GM12801 (cell line): ENCODE data around the gene ZNF446.

Experiments
- TF ChIP-seq, protein P1 (sequence below): IDR thresholded peaks from one replicate; pipeline ENCODE4 v1.5.1; 2011; ENCODE audit warnings: control low read depth; ENCODE audit not compliant: insufficient read length; ENCODE audit errors: extremely low read depth

The ZNF446 gene

DNA sequence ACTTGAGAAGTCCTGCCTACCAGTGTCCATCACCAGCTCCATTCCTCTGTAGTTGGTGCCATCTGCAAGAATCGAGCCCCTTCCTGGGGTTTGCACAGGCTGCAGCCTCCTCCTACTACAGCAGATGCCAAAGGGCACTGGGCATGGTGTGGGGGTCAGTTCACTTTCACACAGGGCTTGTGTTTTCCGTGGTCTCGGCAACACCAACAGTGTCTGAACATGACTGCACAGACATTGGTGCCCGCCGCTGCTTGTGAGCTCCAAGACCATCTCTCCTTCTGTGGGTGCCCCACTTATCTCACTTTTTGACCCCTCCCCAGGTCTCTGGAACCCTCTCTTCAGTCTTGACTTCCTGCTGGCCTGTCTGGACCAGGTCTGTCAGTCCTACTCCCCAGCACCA lies 15.2 kb downstream of the ZNF446 start:
- TF ChIP-seq, protein P1, sequence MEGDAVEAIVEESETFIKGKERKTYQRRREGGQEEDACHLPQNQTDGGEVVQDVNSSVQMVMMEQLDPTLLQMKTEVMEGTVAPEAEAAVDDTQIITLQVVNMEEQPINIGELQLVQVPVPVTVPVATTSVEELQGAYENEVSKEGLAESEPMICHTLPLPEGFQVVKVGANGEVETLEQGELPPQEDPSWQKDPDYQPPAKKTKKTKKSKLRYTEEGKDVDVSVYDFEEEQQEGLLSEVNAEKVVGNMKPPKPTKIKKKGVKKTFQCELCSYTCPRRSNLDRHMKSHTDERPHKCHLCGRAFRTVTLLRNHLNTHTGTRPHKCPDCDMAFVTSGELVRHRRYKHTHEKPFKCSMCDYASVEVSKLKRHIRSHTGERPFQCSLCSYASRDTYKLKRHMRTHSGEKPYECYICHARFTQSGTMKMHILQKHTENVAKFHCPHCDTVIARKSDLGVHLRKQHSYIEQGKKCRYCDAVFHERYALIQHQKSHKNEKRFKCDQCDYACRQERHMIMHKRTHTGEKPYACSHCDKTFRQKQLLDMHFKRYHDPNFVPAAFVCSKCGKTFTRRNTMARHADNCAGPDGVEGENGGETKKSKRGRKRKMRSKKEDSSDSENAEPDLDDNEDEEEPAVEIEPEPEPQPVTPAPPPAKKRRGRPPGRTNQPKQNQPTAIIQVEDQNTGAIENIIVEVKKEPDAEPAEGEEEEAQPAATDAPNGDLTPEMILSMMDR = no peak

DNA sequence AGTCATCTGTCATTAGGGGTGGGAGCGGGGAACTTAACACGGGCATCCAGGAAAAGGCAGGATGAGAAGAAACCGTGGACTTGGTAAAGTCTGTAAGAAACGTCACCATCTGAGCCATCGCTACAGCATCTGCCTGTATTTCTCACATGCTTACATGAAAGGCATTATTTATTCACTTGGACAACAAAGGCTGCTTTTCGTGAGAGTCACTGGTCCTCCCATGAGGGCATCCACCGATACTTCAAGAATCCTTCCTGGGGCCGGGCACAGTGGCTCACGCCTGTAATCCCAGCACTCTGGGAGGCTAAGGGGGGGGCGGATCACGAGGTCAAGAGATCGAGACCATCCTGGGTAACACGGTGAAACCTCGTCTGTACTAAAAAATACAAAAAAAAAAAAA lies 16.1 kb downstream of the ZNF446 start:
- TF ChIP-seq, protein P1 = no peak

GRCh38 chr19:58497634-58498170 lies 21.6 kb downstream of the ZNF446 start:
- TF ChIP-seq, protein P1 = no peak

GRCh38 chr19:58498316-58499020 lies 22.3 kb downstream of the ZNF446 start:
- TF ChIP-seq, protein P1 = no peak

GRCh38 chr19:58499021-58499927 lies 23.1 kb downstream of the ZNF446 start:
- TF ChIP-seq, protein P1 = no peak

- TF ChIP-seq, protein P1 = no peak
Observed at GRCh38 chr19:58500242-58500641, 24.1 kb downstream of the ZNF446 start.

DNA sequence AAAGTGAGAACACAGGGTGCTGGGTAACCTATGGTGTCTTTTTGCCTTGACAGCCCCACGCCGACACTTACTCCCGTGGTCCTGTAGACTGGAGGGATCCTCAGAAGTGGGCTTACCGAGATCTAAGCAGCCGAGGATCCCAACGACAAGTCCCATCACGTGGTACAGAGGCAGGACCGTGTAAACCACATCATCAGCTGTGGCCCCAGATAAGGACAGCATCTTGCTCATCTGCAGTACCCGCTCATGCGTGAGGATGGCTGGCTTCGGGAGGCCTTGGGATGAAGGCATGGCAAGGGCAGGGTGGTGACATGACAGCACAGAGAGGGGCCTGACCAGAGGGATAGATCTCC lies 33.6 kb downstream of the ZNF446 start:
- TF ChIP-seq, protein P1 = no peak
